Activated CD8-positive, alpha-beta memory T cell treated with anti-CD3 and anti-CD28 coated beads, Interleukin-2, amount 10 ng/mL, durations not matched to agents 7 days and 5 days (primary cell): Measurements from ENCODE around the gene PLXNA4. TPM values are rescaled to one million over a fixed set of nuclear protein-coding genes. Genes with fewer than 3 reads are reported as not detected.

Experiments used
- ATAC-seq: fragments of 150-1000 bp; cut with Tn5 transposase; one replicate; pipeline ENCODE4 v1.10.0; 2021; ENCODE audit warnings: moderate library complexity
- CTCF ChIA-PET: fragments of 350-600 bp; sonication (Branson Sonifier 250); formaldehyde crosslinking; loops from one replicate; lab custom pipeline; 2021; ENCODE audit warnings: antibody characterized with exemption; lab: Charles Lee
- DNase-seq: peaks from one replicate; pipeline ENCODE4 v3.0.0-alpha.2; 2020
- H3K27ac Mint-ChIP-seq: one replicate; pipeline ENCODE4 v1.8.0; 2021; ENCODE audit warnings: mild to moderate bottlenecking, mixed read lengths
- H3K27me3 Mint-ChIP-seq: one replicate; pipeline ENCODE4 v1.8.0; 2021; ENCODE audit warnings: mixed read lengths
- H3K36me3 Mint-ChIP-seq: one replicate; pipeline ENCODE4 v1.8.0; 2021; ENCODE audit warnings: mild to moderate bottlenecking, mixed read lengths
- H3K4me1 Mint-ChIP-seq: one replicate; pipeline ENCODE4 v1.8.0; 2021; ENCODE audit warnings: mixed read lengths
- H3K4me3 Mint-ChIP-seq: one replicate; pipeline ENCODE4 v1.8.0; 2021; ENCODE audit warnings: mild to moderate bottlenecking, moderate library complexity, mixed read lengths
- H3K9me3 Mint-ChIP-seq: one replicate; pipeline ENCODE4 v1.8.0; 2022; ENCODE audit warnings: low read depth, mixed read lengths
- total RNA-seq, 2 experiments: library from RNA; stranded (reverse); gene quantifications; one replicate each; pipeline ENCODE4 v1.2.3, GENCODE V29; 2021

PLXNA4 gene
- total RNA-seq, 2 experiments from 2014 or later: 1.2 to 1.6 TPM

DNA sequence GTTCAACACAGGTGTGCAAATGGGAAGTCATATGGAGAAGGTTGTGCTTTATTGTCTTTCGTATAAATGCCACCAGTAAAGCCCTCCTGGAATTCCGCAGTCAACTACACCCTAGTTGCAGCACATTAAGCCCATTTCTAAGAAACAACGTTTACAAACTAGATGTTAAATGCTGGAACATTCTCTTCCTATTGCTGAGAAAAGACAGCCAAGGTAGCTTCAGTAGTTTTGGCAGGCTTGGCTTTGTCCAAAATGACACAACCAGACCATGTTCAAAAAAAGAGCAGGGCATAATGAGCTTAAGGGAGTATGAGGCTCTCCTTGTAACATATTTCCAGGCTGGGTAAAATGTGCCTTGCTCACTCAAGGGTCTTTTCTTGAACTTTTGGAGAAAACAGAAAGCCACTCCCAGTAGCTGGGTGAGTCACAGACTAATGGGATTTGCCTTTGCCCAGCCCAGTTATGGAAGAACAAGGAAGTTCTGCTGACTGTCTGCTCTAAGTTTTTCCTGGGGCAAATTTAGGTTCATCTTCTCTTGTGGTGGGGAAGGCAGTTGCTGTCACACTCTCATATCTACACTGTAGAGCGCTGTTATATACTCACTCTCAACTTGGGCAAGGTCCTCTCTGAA lies 238.7 kb downstream of the PLXNA4 start:
- Mint-ChIP-seq H3K4me3 (no peak overlapping the region), H3K36me3 (no peaks in the 10 kb centered on the region), H3K9me3 (no peaks in the 10 kb centered on the region), H3K27ac (no peak overlapping the region), H3K4me1 (no peaks in the 10 kb centered on the region), H3K27me3 (peaks cover 20% of the 10 kb centered on the region)
- no peak for DNase-seq
- ATAC-seq: no peak
- CTCF ChIA-PET: no interaction called here

DNA sequence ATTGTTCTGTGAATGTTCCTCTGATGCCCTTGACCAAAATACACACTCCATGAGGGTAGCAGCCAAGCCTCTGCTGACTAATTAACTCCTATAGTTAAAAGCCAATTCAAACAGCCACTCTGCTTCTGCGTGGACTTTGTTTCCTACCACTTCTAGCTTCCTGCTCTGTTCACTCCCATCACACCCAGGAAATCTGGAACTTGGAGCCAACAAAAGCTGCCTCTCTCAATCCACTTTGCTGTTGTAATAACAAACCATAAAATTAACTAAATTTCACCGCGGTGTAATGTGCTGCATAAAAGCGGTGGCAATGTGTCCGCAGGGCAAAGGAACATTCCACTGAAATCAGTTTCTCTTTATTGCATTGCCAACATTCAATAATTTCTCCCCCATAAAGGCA lies 239.5 kb downstream of the PLXNA4 start:
- H3K9me3 Mint-ChIP-seq: no peaks in the 10 kb centered on the region
- CTCF ChIA-PET: no interaction called here
- H3K27ac Mint-ChIP-seq: no peak overlapping the region
- DNase-seq: no peak
- no peaks in the 10 kb centered on the region for H3K36me3 Mint-ChIP-seq
- no peaks in the 10 kb centered on the region for H3K4me1 Mint-ChIP-seq
- H3K4me3 Mint-ChIP-seq: no peak overlapping the region
- no peak for ATAC-seq
- peaks cover 23% of the 10 kb centered on the region for H3K27me3 Mint-ChIP-seq

DNA sequence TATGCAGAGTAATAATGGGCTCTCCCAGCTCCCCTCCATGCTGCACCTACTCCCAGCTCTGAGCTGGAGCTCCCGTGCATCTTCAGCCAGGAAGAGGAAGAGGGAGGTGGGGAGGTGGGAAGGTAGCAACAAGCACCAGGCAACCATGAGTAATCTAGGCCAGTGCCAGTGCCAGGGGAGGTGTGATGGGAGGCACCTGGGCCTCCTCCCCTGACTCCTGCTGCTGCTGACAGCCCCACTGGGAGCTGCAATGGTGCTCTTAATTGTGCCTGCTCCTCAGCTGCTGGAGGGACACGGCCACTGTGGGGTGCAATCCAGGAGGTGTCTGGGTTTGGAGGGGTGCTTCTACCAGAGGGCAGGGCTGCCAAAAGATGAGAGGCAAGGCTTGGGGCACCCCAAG lies 243.0 kb downstream of the PLXNA4 start:
- H3K4me1 Mint-ChIP-seq: no peaks in the 10 kb centered on the region
- H3K4me3 Mint-ChIP-seq: no peak overlapping the region
- CTCF ChIA-PET: interaction anchor here (0.8 kb wide), 1 partner anchor 247 kb away, joined by 3 read pairs; no protein-coding TSS in a partner anchor

DNA sequence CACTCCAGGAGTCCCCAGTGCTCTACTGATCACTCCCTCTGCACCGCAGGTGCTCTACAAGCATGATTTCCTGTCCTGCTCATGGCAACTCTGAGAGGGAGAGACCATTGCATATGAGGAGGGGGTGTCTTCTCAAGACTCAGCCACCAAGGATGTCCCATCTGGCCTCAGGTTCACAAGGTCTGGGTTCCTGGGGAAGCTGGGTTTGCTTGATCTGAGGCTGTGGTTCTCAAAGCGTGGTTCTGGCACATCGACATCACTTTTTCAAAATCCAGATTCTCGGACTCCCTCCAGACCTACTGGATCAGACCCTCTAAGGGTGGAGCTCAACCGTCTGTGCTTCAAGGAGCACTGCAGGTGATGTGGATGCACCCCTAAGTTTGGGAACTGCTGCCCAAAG lies 247.5 kb downstream of the PLXNA4 start:
- Mint-ChIP-seq H3K27ac (no peak overlapping the region), H3K9me3 (no peaks in the 10 kb centered on the region), H3K4me1 (no peaks in the 10 kb centered on the region), H3K36me3 (no peaks in the 10 kb centered on the region), H3K4me3 (no peak overlapping the region), H3K27me3 (peaks cover 37% of the 10 kb centered on the region)
- DNase-seq (no peak), ATAC-seq (no peak)
- CTCF ChIA-PET: no interaction called here

More for the DNA sequence above, 243.0 kb downstream of the PLXNA4 start:
- no peaks in the 10 kb centered on the region for H3K36me3 Mint-ChIP-seq
- H3K27ac Mint-ChIP-seq: no peak overlapping the region
- no peak for ATAC-seq
- peaks cover 25% of the 10 kb centered on the region for H3K27me3 Mint-ChIP-seq
- no peaks in the 10 kb centered on the region for H3K9me3 Mint-ChIP-seq
- DNase-seq: no peak

DNA sequence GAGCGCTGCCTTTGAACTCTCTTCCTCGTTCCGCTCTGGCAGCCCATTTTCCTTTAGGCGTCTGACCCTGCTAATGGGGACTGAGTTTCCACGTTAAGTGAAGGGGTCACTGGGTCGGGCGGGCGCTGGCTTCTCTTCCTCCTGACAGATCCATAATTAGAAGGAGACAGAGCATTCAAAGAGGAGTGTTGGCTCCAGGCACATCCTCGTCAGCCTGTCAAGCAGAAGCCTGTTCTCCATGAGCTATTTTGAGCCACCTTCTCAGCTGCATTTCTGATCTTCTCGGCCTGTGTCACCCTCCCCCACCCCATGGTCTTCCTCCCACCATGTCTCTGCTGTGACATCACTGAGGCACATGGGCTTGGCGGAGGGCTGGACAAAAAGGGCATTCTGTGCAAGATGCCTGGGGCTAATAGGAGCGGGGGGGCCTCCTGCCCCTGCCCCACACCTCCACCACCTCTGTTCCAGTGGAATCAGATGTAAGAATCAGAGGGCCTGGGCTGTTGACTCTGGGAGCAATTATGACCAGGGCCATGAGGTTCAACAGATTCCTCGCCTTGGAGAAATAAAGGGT lies 248.1 kb downstream of the PLXNA4 start:
- H3K36me3 Mint-ChIP-seq: no peaks in the 10 kb centered on the region
- H3K4me1 Mint-ChIP-seq: no peaks in the 10 kb centered on the region
- H3K4me3 Mint-ChIP-seq: no peak overlapping the region
- DNase-seq (no peak), ATAC-seq (no peak)
- H3K9me3 Mint-ChIP-seq: no peaks in the 10 kb centered on the region
- no peak overlapping the region for H3K27ac Mint-ChIP-seq
- CTCF ChIA-PET: no interaction called here
- peaks cover 40% of the 10 kb centered on the region for H3K27me3 Mint-ChIP-seq

DNA sequence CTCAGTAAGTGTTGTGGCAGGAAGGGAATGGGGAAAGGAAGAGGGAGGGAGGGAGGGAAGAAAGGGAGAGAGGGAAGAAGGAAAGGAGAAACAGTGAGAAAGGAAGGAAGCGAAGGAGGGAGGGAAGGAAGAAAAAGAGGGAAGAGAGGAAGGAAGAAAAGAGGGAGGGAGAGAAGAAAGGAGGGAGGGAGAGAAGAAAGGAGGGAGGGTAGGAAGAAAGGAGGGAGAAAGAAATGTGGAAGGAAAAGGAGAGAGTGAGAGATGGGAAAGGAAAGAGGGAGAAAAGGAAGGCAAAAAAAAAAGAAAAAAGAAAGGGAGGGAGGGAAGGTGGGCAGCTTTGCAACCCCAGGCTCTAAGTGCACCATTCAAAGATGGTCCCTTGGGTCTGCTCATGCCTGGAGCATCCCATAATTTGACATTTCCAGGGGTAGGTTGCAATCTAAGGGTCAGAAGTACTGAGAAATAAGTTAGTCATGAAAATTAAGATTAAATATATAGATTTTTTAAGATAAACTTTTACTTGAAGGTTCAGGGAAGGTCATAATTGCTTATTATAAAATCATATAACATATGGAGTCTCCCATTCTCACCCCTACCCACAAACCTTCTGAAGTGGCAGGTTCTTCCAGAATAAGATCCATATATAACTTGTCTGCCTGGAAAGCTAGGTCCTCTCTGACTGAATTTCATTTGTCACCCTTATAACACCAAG lies 249.2 kb downstream of the PLXNA4 start:
- no peaks in the 10 kb centered on the region for H3K4me1 Mint-ChIP-seq
- H3K36me3 Mint-ChIP-seq: no peaks in the 10 kb centered on the region
- CTCF ChIA-PET: no interaction called here
- peaks cover 40% of the 10 kb centered on the region for H3K27me3 Mint-ChIP-seq
- H3K9me3 Mint-ChIP-seq: no peaks in the 10 kb centered on the region
- H3K4me3 Mint-ChIP-seq: no peak overlapping the region
- ATAC-seq (no peak), DNase-seq (no peak)
- no peak overlapping the region for H3K27ac Mint-ChIP-seq

DNA sequence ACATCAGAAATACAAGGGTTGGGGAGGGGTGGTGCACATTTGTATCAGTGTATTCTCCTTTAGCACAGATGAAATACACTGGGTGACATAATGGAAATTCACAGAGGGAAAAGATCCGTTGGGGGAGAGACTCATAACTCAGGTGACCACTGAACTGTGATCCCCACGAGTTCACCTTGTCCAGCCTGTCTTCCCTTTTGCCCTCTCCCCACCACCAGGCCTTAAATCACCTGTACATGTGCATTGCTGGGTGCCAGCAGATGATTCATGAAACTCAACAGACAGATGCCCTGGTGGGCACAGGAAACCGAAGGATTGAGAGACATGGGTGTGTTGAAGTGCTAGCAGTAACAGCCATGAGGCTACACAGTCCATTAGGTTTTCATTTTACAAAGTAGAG lies 253.3 kb downstream of the PLXNA4 start:
- CTCF ChIA-PET: no interaction called here
- Mint-ChIP-seq H3K36me3 (no peaks in the 10 kb centered on the region), H3K9me3 (no peaks in the 10 kb centered on the region), H3K27ac (no peak overlapping the region), H3K4me1 (peaks cover 13% of the 10 kb centered on the region), H3K4me3 (no peak overlapping the region), H3K27me3 (peaks cover 61% of the 10 kb centered on the region)
- DNase-seq: no peak
- no peak for ATAC-seq

DNA sequence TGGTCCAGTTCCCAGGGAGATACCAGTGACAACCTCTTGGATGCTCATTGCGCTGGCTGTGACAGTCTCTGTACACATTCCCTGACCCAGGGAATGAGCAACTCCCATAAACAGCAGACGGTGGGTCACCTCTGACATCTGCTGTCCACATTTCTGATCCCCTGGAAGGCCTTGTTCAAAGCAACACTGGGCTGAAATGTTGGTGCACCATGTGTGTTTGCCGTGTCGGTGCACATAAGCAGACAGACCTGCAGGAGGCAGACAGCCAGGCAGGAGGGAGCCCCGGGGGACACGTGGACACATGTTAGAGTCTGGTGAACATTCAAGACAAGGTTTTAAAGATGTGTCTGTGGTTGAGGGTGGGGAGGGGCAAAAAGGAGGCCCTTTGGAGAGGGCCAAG lies 254.9 kb downstream of the PLXNA4 start:
- peaks cover 13% of the 10 kb centered on the region for H3K4me1 Mint-ChIP-seq
- H3K27me3 Mint-ChIP-seq: peaks cover 58% of the 10 kb centered on the region
- H3K27ac Mint-ChIP-seq: no peak overlapping the region
- H3K36me3 Mint-ChIP-seq: no peaks in the 10 kb centered on the region
- peaks cover 6% of the 10 kb centered on the region for H3K9me3 Mint-ChIP-seq
- ATAC-seq (no peak), DNase-seq (no peak)
- CTCF ChIA-PET: interaction anchor here (0.7 to 7.6 kb wide), 3 partner anchors 73 to 261 kb away, joined by 3 to 114 read pairs (median 4); partner anchors contain the start of gene PLXNA4
- H3K4me3 Mint-ChIP-seq: no peak overlapping the region

DNA sequence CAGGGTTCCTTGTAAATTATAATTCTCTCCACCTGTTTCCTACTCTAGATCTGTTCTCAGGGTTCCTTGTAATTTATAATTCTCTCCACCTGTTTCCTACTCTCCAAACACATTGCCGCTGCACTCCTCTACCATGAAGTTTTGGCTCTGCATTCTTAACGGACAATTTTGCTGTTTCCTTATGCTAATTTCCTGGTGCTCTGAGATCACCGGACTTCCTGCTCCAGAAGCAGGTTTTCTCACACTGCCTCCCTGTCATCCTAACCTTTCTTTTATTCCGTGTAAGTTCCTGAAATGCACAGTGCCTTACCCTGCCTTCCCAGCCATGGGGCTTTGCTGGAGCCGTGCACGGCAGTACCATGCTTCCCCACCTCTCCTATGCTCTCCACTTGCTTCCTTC lies 256.8 kb downstream of the PLXNA4 start:
- Mint-ChIP-seq H3K27ac (no peak overlapping the region), H3K9me3 (peaks cover 6% of the 10 kb centered on the region), H3K27me3 (peaks cover 56% of the 10 kb centered on the region), H3K4me1 (peaks cover 20% of the 10 kb centered on the region), H3K36me3 (no peaks in the 10 kb centered on the region), H3K4me3 (no peak overlapping the region)
- DNase-seq (no peak), ATAC-seq (no peak)
- CTCF ChIA-PET: interaction anchor here (0.6 to 7.6 kb wide), 12 partner anchors 10 to 334 kb away, joined by 3 to 114 read pairs (median 6); partner anchors contain the start of gene PLXNA4

DNA sequence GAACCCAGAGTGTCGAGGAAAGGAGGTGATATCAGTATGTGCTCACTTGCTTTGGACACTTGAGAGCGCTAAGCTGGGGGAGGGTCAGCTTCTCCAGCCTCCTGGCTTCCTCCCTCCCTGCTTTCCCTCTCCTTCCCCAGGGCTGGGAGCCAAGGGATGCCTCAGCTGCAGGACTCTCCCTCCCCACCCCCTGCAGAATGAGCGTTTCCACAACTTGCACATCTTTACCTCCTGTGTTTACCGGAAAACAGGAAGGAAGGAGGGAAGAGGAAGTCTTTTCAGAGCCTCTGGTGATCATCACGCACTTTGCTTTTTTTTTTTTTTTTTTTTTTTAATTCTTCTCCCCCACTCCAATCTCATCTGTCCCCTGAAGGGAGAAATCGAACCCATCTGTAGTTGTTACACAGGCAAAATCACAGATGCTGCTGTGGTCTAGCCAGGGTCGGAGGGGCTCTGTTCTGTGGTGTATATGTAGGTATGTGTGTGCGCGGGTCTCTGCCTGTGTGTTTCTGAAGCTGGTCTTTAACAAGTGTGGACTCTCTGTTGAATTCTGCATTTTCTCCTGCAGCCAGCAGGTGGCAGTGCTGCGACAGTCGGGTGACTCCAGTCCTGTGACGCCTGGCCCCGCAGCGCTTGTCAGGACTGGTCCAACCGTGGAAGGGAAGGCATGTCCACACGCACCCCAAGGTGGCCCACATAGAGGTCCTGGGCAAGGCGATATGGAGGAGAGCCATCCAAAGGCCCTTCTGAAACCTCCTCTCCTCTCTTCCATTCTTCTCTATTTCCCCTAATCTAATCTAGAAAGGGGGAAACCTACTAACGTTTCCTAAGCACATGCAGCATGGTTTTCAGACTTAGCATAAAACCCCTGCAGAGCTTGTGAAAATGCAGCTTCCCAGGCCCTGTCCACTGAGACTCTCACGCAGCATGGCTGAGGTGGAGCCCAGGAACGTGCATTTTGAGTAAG lies 257.6 kb downstream of the PLXNA4 start:
- DNase-seq: peak; percentile 85
- Mint-ChIP-seq H3K36me3 (no peaks in the 10 kb centered on the region), H3K27me3 (peaks cover 54% of the 10 kb centered on the region), H3K27ac (no peak overlapping the region), H3K4me3 (no peak overlapping the region), H3K4me1 (peaks cover 20% of the 10 kb centered on the region), H3K9me3 (peaks cover 6% of the 10 kb centered on the region)
- ATAC-seq: peak; percentile 97
- CTCF ChIA-PET: interaction anchor here (0.6 to 7.6 kb wide), 26 partner anchors 9 to 1115 kb away, joined by 3 to 114 read pairs (median 4); partner anchors contain the start of gene PLXNA4

DNA sequence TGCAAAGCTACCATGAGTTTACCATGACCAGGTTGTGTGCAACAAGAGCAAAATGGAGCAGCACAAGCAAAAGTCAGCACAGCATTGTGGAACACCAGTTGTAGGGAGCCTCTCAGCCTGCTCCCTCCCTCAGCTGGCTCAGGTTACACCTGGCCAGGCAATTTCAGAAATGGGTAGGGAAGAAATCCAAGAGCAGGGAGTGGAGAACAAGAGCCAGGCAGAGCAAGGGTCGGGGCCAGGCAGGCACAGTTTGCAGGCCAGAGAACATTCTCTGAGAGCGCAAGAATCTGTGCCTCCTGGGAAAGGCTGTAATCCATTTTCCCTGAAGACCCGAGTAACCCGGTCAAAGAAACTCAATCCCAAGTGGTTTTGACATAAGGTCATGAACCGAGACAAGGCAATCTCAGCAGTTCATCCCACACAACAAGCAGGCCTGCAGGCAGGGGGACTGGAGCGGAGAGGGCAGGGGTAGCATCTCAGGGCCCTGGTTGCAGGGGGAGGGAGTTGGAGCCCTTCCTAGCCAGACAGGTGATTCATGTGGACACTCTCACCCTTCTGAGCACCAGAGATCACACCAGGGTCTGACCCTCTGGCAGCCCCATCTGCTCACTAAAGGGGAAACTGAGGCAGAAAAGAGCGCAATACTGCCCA lies 258.4 kb downstream of the PLXNA4 start:
- Mint-ChIP-seq H3K27ac (no peak overlapping the region), H3K27me3 (peaks cover 56% of the 10 kb centered on the region), H3K9me3 (peaks cover 6% of the 10 kb centered on the region), H3K4me1 (peaks cover 20% of the 10 kb centered on the region), H3K36me3 (no peaks in the 10 kb centered on the region), H3K4me3 (no peak overlapping the region)
- DNase-seq (no peak), ATAC-seq (no peak)
- CTCF ChIA-PET: interaction anchor here (0.7 to 7.6 kb wide), 9 partner anchors 32 to 301 kb away, joined by 3 to 114 read pairs (median 6); partner anchors contain the start of gene PLXNA4

DNA sequence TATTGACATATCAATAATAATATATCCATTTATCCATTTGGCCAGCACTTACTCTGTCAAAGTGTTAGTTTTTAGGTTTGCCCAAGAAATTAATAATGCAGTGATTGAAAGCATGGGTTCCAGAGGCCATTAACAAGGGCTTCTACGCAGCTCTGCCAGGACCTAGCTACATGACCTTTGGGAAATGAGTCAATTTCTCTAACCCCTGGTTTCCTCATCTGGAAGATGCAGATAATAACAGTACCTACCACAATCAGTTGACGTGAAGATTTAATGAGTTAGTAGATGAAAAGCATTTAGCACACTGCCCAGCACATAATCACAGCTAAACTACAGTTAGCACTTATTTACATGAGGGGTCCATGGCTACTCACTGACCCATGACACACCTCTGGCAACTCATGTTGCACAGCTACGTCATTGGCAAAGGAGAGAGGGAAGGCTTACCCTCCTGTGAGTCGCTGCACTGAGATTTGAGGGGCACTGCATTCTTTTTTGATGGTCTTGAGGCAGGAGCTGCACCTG lies 263.7 kb downstream of the PLXNA4 start:
- peaks cover 60% of the 10 kb centered on the region for H3K27me3 Mint-ChIP-seq
- H3K9me3 Mint-ChIP-seq: peaks cover 6% of the 10 kb centered on the region
- H3K4me3 Mint-ChIP-seq: no peak overlapping the region
- DNase-seq: no peak
- peaks cover 23% of the 10 kb centered on the region for H3K4me1 Mint-ChIP-seq
- CTCF ChIA-PET: interaction anchor here (0.9 to 1.6 kb wide), 3 partner anchors 20 to 271 kb away, joined by 3 to 4 read pairs (median 3); no protein-coding TSS in a partner anchor
- H3K27ac Mint-ChIP-seq: no peak overlapping the region
- H3K36me3 Mint-ChIP-seq: no peaks in the 10 kb centered on the region
- no peak for ATAC-seq
